Activated naive CD4-positive, alpha-beta T cell treated with anti-CD3 and anti-CD28 coated beads, Interleukin-2, amount 10 ng/mL, durations not matched to agents 7 days and 5 days (primary cell): Measurements from ENCODE around the gene ANGPTL2.

ENCODE experiments used
- CTCF ChIA-PET: fragments of 350-600 bp; sonication (Branson Sonifier 250); formaldehyde crosslinking; loops from one replicate; lab custom pipeline; 2021; ENCODE audit warnings: antibody characterized with exemption; lab: Charles Lee
- DNase-seq: peaks from one replicate; pipeline ENCODE4 v3.0.0-alpha.2; 2020
- H3K27ac Mint-ChIP-seq: one replicate; pipeline ENCODE4 v1.8.0; 2021; ENCODE audit warnings: mild to moderate bottlenecking, moderate library complexity, mixed read lengths
- H3K27me3 Mint-ChIP-seq: one replicate; pipeline ENCODE4 v1.8.0; 2021; ENCODE audit warnings: mild to moderate bottlenecking, mixed read lengths
- H3K36me3 Mint-ChIP-seq: one replicate; pipeline ENCODE4 v1.8.0; 2021; ENCODE audit warnings: mixed read lengths
- H3K4me1 Mint-ChIP-seq: one replicate; pipeline ENCODE4 v1.8.0; 2021; ENCODE audit warnings: mixed read lengths
- H3K4me3 Mint-ChIP-seq: one replicate; pipeline ENCODE4 v1.8.0; 2021; ENCODE audit warnings: mild to moderate bottlenecking, moderate library complexity, mixed read lengths
- H3K9me3 Mint-ChIP-seq: one replicate; pipeline ENCODE4 v1.8.0; 2021; ENCODE audit warnings: mixed read lengths

Gene ANGPTL2

GRCh38 chr9:127136081-127136879 is 13.8 kb upstream of the ANGPTL2 start:
- CTCF ChIA-PET, result no interaction called here
- Mint-ChIP-seq H3K27ac (no peak overlapping the region), H3K9me3 (no peaks in the 10 kb centered on the region), H3K27me3 (peaks cover 63% of the 10 kb centered on the region), H3K36me3 (no peaks in the 10 kb centered on the region), H3K4me1 (no peaks in the 10 kb centered on the region), H3K4me3 (no peak overlapping the region)
- no peak for DNase-seq

- no peaks in the 10 kb centered on the region for H3K36me3 Mint-ChIP-seq
- H3K27me3 Mint-ChIP-seq, result peaks cover 54% of the 10 kb centered on the region
- CTCF ChIA-PET, result no interaction called here
- no peaks in the 10 kb centered on the region for H3K9me3 Mint-ChIP-seq
- DNase-seq, result no peak
- no peak overlapping the region for H3K27ac Mint-ChIP-seq
- H3K4me1 Mint-ChIP-seq, result no peaks in the 10 kb centered on the region
- no peak overlapping the region for H3K4me3 Mint-ChIP-seq
Observed at GRCh38 chr9:127135056-127135745, 12.8 kb upstream of the ANGPTL2 start.

GRCh38 chr9:127133739-127134167 is 11.3 kb upstream of the ANGPTL2 start:
- H3K27ac Mint-ChIP-seq, result no peak overlapping the region
- H3K4me1 Mint-ChIP-seq, result no peaks in the 10 kb centered on the region
- no peak for DNase-seq
- peaks cover 47% of the 10 kb centered on the region for H3K27me3 Mint-ChIP-seq
- CTCF ChIA-PET, result interaction anchor here (0.7 kb wide), 1 partner anchor 38 kb away, joined by 3 read pairs; no protein-coding TSS in a partner anchor
- H3K36me3 Mint-ChIP-seq, result no peaks in the 10 kb centered on the region
- H3K9me3 Mint-ChIP-seq, result no peaks in the 10 kb centered on the region
- H3K4me3 Mint-ChIP-seq, result no peak overlapping the region

GRCh38 chr9:127132921-127133647 is 10.6 kb upstream of the ANGPTL2 start:
- CTCF ChIA-PET, result interaction anchor here (0.7 kb wide), 1 partner anchor 37 kb away, joined by 3 read pairs; no protein-coding TSS in a partner anchor
- H3K9me3 Mint-ChIP-seq, result no peaks in the 10 kb centered on the region
- H3K4me1 Mint-ChIP-seq, result no peaks in the 10 kb centered on the region
- no peaks in the 10 kb centered on the region for H3K36me3 Mint-ChIP-seq
- peaks cover 45% of the 10 kb centered on the region for H3K27me3 Mint-ChIP-seq
- DNase-seq, result no peak
- H3K4me3 Mint-ChIP-seq, result no peak overlapping the region
- no peak overlapping the region for H3K27ac Mint-ChIP-seq

- no peaks in the 10 kb centered on the region for H3K4me1 Mint-ChIP-seq
- H3K27me3 Mint-ChIP-seq, result peaks cover 44% of the 10 kb centered on the region
- no peaks in the 10 kb centered on the region for H3K9me3 Mint-ChIP-seq
- no peaks in the 10 kb centered on the region for H3K36me3 Mint-ChIP-seq
- H3K27ac Mint-ChIP-seq, result no peak overlapping the region
- CTCF ChIA-PET, result no interaction called here
- DNase-seq, result no peak
- H3K4me3 Mint-ChIP-seq, result no peak overlapping the region
Observed at GRCh38 chr9:127132375-127132774, 9.9 kb upstream of the ANGPTL2 start.

- no peak overlapping the region for H3K27ac Mint-ChIP-seq
- CTCF ChIA-PET, result no interaction called here
- DNase-seq, result no peak
Observed at GRCh38 chr9:127131871-127132270, 9.4 kb upstream of the ANGPTL2 start.

GRCh38 chr9:127130661-127131538 is 8.5 kb upstream of the ANGPTL2 start:
- Mint-ChIP-seq H3K27ac (no peak overlapping the region), H3K36me3 (no peaks in the 10 kb centered on the region), H3K4me1 (no peaks in the 10 kb centered on the region), H3K9me3 (no peaks in the 10 kb centered on the region), H3K27me3 (peaks cover 35% of the 10 kb centered on the region), H3K4me3 (no peak overlapping the region)
- no peak for DNase-seq
- CTCF ChIA-PET, result interaction anchor here (0.6 kb wide), 1 partner anchor 68 kb away, joined by 3 read pairs; no protein-coding TSS in a partner anchor

More at GRCh38 chr9:127131871-127132270, 9.4 kb upstream of the ANGPTL2 start:
- Mint-ChIP-seq H3K9me3 (no peaks in the 10 kb centered on the region), H3K27me3 (peaks cover 44% of the 10 kb centered on the region), H3K4me1 (no peaks in the 10 kb centered on the region), H3K36me3 (no peaks in the 10 kb centered on the region), H3K4me3 (no peak overlapping the region)

GRCh38 chr9:127130235-127130634 is 7.8 kb upstream of the ANGPTL2 start:
- Mint-ChIP-seq H3K36me3 (no peaks in the 10 kb centered on the region), H3K27ac (no peak overlapping the region), H3K4me3 (no peak overlapping the region), H3K27me3 (peaks cover 35% of the 10 kb centered on the region), H3K9me3 (no peaks in the 10 kb centered on the region), H3K4me1 (no peaks in the 10 kb centered on the region)
- CTCF ChIA-PET, result interaction anchor here (0.6 kb wide), 1 partner anchor 68 kb away, joined by 3 read pairs; no protein-coding TSS in a partner anchor
- DNase-seq, result no peak

GRCh38 chr9:127129718-127130085 is 7.3 kb upstream of the ANGPTL2 start:
- H3K27ac Mint-ChIP-seq, result no peak overlapping the region
- no peaks in the 10 kb centered on the region for H3K9me3 Mint-ChIP-seq

GRCh38 chr9:127129073-127129717 is 6.8 kb upstream of the ANGPTL2 start:
- H3K9me3 Mint-ChIP-seq, result no peaks in the 10 kb centered on the region
- H3K4me1 Mint-ChIP-seq, result no peaks in the 10 kb centered on the region
- peaks cover 40% of the 10 kb centered on the region for H3K27me3 Mint-ChIP-seq
- no peak for DNase-seq
- no peaks in the 10 kb centered on the region for H3K36me3 Mint-ChIP-seq
- no peak overlapping the region for H3K27ac Mint-ChIP-seq
- CTCF ChIA-PET, result no interaction called here
- H3K4me3 Mint-ChIP-seq, result no peak overlapping the region

More at GRCh38 chr9:127129718-127130085, 7.3 kb upstream of the ANGPTL2 start:
- CTCF ChIA-PET, result no interaction called here
- Mint-ChIP-seq H3K27me3 (peaks cover 35% of the 10 kb centered on the region), H3K36me3 (no peaks in the 10 kb centered on the region), H3K4me3 (no peak overlapping the region), H3K4me1 (no peaks in the 10 kb centered on the region)
- DNase-seq, result no peak

- CTCF ChIA-PET, result interaction anchor here (0.6 kb wide), 1 partner anchor 252 kb away, joined by 5 read pairs; no protein-coding TSS in a partner anchor
- Mint-ChIP-seq H3K36me3 (no peaks in the 10 kb centered on the region), H3K27ac (no peak overlapping the region), H3K4me1 (no peaks in the 10 kb centered on the region), H3K4me3 (no peak overlapping the region), H3K27me3 (peaks cover 42% of the 10 kb centered on the region), H3K9me3 (no peaks in the 10 kb centered on the region)
- DNase-seq, result no peak
Observed at GRCh38 chr9:127128341-127129072, 6.1 kb upstream of the ANGPTL2 start.

- H3K9me3 Mint-ChIP-seq, result no peaks in the 10 kb centered on the region
- DNase-seq, result no peak
- H3K4me1 Mint-ChIP-seq, result peaks cover 3% of the 10 kb centered on the region
- H3K27ac Mint-ChIP-seq, result no peak overlapping the region
- CTCF ChIA-PET, result no interaction called here
- no peak overlapping the region for H3K4me3 Mint-ChIP-seq
- H3K36me3 Mint-ChIP-seq, result no peaks in the 10 kb centered on the region
- H3K27me3 Mint-ChIP-seq, result peaks cover 54% of the 10 kb centered on the region
Observed at GRCh38 chr9:127126971-127127370, 4.5 kb upstream of the ANGPTL2 start.
